ENCODE measurements around the gene CAMK1G.

The CAMK1G gene

GRCh38 chr1:209626346-209627026 is 43.0 kb downstream of the CAMK1G start:
- no peak overlapping the region for H3K4me3 ChIP-seq (ENCODE audit: low read depth, low read length)
- TF ChIP-seq CTCF (IDR thresholded peaks at IDR 0.05; ENCODE audit: low read depth, low read length, missing control alignments): no peak
- no peak for DNase-seq (ENCODE audit: low read depth)

DNA sequence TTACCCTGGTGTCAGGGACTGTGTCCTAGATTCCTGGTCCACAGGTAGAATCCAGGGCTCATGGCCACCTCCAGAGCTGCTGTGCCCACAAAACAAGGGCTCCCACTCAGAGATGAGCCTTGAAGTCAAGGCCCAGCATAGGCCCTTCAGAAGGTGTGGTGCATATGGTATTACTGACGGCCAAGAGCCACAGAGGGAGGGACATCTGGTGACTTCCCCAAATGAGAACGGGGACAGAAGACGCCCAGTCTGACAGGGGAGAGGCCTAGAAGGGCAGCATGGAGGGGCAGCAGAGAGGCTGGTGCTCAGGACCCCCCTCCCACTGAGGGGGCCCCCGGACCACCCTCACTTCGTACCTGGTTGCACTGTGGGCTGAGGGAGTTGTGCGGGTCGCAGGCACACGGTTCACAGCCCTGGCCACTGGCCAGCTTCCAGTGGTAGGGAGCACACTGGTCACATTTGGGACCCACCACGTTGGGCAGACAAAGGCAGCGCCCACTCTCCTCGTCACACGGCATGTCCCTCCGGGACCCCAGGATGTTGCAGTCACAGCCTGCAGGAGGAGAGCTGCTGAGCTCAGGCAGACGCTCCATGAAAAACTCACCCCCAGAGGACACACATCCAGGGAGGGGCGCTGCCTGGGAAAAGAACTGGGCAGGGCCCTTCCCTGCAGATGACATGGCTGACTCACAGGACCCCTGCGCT is 43.7 kb downstream of the CAMK1G start:
- DNase-seq (ENCODE audit: low read depth): no peak
- no peak for TF ChIP-seq CTCF (IDR thresholded peaks at IDR 0.05; ENCODE audit: low read depth, low read length, missing control alignments)
- no peak overlapping the region for H3K4me3 ChIP-seq (ENCODE audit: low read depth, low read length)

GRCh38 chr1:209627732-209628196 is 44.2 kb downstream of the CAMK1G start:
- H3K4me3 ChIP-seq (ENCODE audit: low read depth, low read length): no peak overlapping the region
- DNase-seq (ENCODE audit: low read depth): peak; percentile 22
- peak; percentile 99 for TF ChIP-seq CTCF (IDR thresholded peaks at IDR 0.05; ENCODE audit: low read depth, low read length, missing control alignments)

DNA sequence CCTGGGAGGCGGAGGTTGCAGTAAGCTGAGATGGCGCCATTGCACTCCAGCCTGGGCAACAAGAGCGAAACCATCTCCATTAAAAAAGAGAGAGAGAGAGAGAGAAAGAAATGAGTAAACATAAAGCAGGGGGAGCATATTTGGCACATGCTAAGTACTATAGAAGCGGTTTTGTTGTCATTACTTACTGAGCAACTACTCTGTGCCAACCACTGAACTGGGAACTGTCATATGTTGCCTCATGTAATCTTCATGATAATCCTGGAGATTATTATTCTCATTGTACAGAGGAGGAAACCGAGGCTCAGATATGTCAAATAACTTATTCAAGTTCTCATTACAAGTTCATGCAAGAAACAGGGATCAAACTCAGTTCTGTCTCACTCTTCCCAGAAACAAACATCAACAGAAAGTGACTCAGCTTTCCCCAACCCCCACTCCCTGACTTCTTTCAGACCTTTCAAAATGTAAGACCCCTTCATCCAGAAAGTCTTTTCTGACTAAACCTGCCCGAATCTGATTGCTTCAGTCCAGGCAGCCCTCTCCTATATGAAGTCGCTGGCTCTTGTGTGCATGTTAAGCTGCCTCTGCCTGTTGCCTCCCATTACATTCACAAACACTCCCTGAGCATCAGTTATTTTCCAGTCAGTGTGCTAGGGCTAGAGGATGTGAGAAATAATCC is 45.2 kb downstream of the CAMK1G start:
- no peak for DNase-seq (ENCODE audit: low read depth)
- no peak overlapping the region for H3K4me3 ChIP-seq (ENCODE audit: low read depth, low read length)
- no peak for TF ChIP-seq CTCF (IDR thresholded peaks at IDR 0.05; ENCODE audit: low read depth, low read length, missing control alignments)

- no peak for DNase-seq (ENCODE audit: low read depth)
- no peak for TF ChIP-seq CTCF (IDR thresholded peaks at IDR 0.05; ENCODE audit: low read depth, low read length, missing control alignments)
- no peak overlapping the region for H3K4me3 ChIP-seq (ENCODE audit: low read depth, low read length)
These were observed 46.3 kb downstream of the CAMK1G start for GRCh38 chr1:209629621-209630382.

DNA sequence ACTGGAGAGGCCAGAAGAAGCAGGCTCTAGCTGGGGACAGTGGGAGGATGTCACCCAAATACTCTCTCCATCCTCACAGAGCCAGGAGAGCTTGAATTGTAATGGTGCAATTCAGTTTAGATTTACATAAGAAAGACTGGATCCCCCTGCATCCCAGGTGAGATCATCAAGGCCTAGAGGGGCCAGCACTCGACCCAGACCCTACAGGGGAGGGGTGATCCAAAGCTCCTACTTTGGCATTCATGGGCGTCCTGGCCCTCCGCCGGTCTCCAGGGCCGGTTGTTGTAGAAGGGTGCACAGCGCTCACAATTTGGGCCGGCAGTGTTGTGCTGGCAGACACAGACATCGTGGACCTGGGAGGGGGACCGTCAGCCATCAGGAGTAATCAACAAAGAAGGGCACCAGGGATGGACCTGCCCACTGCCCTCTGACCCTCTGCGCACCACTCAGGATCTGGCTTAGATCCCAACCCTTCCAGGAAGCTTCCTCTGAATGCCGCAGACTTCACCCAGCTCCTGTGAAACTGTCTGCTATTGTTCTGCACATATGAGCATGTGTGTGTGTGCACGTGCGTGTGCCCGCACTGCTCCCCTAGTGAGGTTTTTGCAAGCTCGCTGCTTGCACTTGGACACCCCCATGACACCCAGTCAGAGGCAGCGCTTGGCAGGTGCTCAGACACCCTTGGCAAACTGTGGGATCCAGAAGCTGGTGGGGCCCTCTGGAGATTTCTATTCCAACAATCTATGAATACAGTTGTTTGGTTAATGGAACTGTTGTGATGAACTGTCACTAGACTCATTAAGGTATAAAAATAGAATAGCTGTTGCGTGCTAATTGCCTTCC is 47.1 kb downstream of the CAMK1G start:
- H3K4me3 ChIP-seq (ENCODE audit: low read depth, low read length): no peak overlapping the region
- no peak for DNase-seq (ENCODE audit: low read depth)
- no peak for TF ChIP-seq CTCF (IDR thresholded peaks at IDR 0.05; ENCODE audit: low read depth, low read length, missing control alignments)
